HG02973 (cell line): Measurements from ENCODE around the gene THAP10.
"Not testable (repeated sequence)": the region's sequence is repeated elsewhere in the genome, so short reads cannot be mapped to it uniquely, and the experiment has no call there.

Source experiments
- ATAC-seq: cut with Tn5 transposase; IDR thresholded peaks from one replicate; pipeline ENCODE4 v1.9.1; 2021; ENCODE audit warnings: moderate library complexity; ENCODE audit not compliant: unreplicated experiment

Gene THAP10

GRCh38 chr15:70879401-70879800 lies 12.8 kb downstream of the THAP10 start:
- ATAC-seq = no peak

- no peak for ATAC-seq
Measured at GRCh38 chr15:70876683-70877082, 15.6 kb downstream of the THAP10 start.

- ATAC-seq = no peak
Measured at GRCh38 chr15:70876011-70876410, 16.2 kb downstream of the THAP10 start.

- no peak for ATAC-seq
Measured at GRCh38 chr15:70875001-70875782, 17.0 kb downstream of the THAP10 start.

GRCh38 chr15:70873232-70874054 lies 18.8 kb downstream of the THAP10 start:
- ATAC-seq = no peak

- not testable (repeated sequence) for ATAC-seq
Measured at GRCh38 chr15:70871490-70871889, 20.7 kb downstream of the THAP10 start.

- no peak for ATAC-seq
Measured at GRCh38 chr15:70870051-70870450, 22.2 kb downstream of the THAP10 start.

- no peak for ATAC-seq
Measured at GRCh38 chr15:70869346-70869745, 22.9 kb downstream of the THAP10 start.

- no peak for ATAC-seq
Measured at GRCh38 chr15:70867911-70868467, 24.2 kb downstream of the THAP10 start.

GRCh38 chr15:70866982-70867641 lies 25.1 kb downstream of the THAP10 start:
- ATAC-seq = no peak

GRCh38 chr15:70863450-70864218 lies 28.6 kb downstream of the THAP10 start:
- no peak for ATAC-seq

- ATAC-seq = no peak
Measured at GRCh38 chr15:70859998-70860397, 32.2 kb downstream of the THAP10 start.

GRCh38 chr15:70859322-70859908 lies 32.8 kb downstream of the THAP10 start:
- ATAC-seq = no peak

GRCh38 chr15:70858614-70859321 lies 33.5 kb downstream of the THAP10 start:
- ATAC-seq = not testable (repeated sequence)

- no peak for ATAC-seq
Measured at GRCh38 chr15:70857562-70858285, 34.5 kb downstream of the THAP10 start.

- no peak for ATAC-seq
Measured at GRCh38 chr15:70856884-70857561, 35.2 kb downstream of the THAP10 start.

GRCh38 chr15:70856177-70856883 lies 35.9 kb downstream of the THAP10 start:
- ATAC-seq = no peak

GRCh38 chr15:70855764-70856163 lies 36.5 kb downstream of the THAP10 start:
- ATAC-seq = no peak
